HTR-8/SVneo (cell line): ENCODE data around the gene TMEM178B.
"Not testable (repeated sequence)": the region's sequence is repeated elsewhere in the genome, so short reads cannot be mapped to it uniquely, and the experiment has no call there.

Experiments used
- DNase-seq: peaks from one replicate; pipeline ENCODE4 v3.0.0; 2011; ENCODE audit warnings: low spot score, mixed read lengths; ENCODE audit not compliant: insufficient read length
- FAIRE-seq: peaks from 2 replicates; lab custom pipeline; 2011; peaks lifted over from hg19 to GRCh38; lab: Jason Lieb, UNC

TMEM178B gene

DNA sequence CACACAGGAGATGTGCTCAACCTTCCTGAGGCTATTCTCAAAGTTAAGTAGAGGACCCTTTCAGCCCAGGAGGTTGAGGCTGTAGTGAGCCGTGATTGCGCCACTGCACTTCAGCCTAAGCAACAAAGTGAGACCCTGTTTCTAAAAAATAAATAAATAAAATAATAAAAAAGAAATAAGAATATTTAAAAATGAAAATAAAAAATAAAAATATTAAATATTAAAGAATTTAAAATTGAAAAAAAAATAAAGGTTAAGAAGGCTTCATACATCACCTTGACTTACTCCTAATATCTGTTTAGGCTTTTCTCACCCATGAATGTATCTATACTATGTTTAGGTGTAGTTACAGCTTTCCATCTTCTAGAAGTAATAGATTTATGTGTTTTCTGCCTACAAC, 289.9 kb downstream of the TMEM178B start:
- no peak for FAIRE-seq

DNA sequence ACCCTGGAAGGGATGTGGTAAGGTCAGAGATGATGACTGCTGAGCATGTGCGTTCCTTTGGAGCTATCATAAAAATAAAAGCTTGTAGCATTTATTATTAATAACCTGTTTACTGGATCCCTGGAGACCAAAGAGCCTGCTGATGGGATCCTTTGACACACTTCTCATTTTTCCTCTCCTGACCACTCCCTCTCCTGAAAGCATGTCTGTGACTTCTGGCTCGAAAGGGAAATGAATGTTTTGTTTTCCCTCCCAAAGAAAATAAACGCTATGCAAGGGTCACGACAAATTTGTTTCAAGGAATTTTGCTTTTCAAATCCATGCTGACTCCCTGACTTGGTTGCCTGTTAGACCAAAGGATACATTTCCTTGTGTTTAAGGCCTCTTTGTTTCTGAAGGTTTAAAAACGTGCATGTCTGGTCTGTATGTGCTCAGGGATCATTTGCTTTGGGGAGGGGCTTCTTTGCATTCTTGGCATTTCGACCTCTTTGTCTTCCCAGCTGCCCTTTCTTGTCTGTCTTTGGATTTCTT, 292.3 kb downstream of the TMEM178B start:
- FAIRE-seq (no peak), DNase-seq (no peak)

More for the DNA sequence above, 289.9 kb downstream of the TMEM178B start:
- DNase-seq: no peak

- FAIRE-seq (no peak), DNase-seq (no peak)
Observed at GRCh38 chr7:141369422-141369821, 295.6 kb downstream of the TMEM178B start.

DNA sequence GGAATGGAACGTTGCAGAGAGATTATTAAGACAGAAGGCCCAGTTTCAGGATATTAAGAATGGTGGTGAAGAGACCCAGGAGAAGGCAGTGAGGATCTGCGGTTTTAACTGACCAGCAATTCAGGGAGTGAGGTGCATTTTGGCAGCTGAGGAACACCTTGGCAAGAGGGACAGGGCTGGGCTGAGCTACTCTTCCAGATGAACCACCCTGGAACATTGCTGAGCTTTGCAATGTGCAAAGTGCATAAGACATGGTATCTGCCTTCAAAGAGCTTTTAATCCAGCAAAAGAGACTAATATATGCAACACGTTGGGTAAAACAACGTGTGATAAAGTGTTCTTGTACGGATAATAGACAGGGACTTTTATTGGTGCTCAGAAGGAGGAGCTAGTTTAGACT, 296.3 kb downstream of the TMEM178B start:
- FAIRE-seq: no peak
- no peak for DNase-seq

DNA sequence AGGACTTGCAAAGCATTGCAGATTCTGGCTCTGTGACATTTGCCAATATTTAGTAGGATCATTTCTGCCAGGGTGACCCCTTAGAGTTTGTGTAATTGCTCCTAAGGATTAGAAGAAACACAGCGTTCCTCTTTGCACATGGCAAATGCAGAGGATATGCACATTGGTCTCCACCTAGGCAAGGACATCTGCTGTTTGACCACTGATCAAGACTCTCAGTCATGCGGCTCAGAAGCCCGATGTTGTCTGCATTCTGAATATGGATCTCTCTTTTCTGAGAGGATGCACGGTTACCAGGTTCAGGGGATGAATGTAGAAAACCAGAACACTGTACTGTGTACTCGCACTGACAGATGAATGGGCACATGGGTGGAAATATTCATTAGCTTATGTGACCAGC, 296.8 kb downstream of the TMEM178B start:
- FAIRE-seq (no peak), DNase-seq (no peak)

DNA sequence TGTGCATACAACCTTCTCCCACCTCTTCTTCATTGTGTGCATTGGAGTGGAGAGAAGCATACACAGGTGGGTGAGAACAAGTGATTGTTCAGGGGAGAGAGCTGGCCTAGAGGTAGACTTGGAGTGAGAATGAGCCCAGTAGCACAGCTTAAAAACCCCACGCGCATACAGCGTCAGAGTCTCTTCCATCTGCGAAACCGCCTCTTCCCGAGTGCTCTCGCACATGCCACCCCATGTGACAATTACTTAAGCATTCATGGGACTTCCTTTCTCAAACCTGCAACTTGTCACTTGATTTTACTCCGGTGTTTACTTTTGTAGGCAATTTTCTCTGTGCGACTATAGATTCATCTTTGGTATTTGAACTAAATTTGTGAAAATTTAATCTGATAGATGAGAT, 300.6 kb downstream of the TMEM178B start:
- FAIRE-seq (no peak), DNase-seq (no peak)

- DNase-seq (no peak), FAIRE-seq (no peak)
Observed at GRCh38 chr7:141375442-141375841, 301.6 kb downstream of the TMEM178B start.

DNA sequence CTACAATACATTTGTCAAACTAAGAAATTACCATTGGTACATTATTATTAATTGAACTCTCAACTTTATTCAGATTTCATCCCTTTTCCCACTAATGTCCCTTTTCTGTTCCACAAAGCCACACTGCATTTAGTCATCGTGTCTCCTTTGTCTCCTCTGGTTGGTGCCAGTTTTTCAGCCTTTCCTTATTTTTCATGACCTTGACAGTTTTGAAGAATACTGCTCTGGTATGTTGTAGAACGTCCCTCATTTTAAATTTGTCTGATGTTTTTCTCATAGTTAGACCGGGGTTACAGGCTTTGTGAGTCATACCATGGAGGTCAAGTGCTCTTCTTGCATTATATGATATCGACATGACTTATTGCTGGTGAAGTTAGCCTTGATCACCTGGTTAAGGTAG, 304.0 kb downstream of the TMEM178B start:
- no peak for FAIRE-seq
- no peak for DNase-seq

DNA sequence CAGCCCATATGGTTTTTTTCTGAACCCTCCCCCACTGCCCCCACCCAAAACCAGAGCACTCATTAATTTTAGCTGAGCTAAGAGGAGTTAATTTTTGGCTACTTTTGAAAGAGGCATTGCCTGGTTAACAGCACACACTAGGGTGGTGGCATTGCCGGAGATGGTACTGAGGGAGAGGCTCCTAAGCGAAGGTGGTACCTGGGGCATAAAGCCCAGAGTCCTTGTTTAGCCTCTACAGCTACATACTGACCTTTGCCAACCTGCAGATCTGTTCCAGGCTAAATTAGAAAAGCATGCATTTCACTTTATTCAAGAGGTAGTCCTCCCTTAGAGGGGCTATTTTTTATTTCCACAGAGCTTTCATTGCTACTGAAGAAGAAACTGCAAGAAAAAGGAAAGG, 304.5 kb downstream of the TMEM178B start:
- FAIRE-seq (no peak), DNase-seq (no peak)

DNA sequence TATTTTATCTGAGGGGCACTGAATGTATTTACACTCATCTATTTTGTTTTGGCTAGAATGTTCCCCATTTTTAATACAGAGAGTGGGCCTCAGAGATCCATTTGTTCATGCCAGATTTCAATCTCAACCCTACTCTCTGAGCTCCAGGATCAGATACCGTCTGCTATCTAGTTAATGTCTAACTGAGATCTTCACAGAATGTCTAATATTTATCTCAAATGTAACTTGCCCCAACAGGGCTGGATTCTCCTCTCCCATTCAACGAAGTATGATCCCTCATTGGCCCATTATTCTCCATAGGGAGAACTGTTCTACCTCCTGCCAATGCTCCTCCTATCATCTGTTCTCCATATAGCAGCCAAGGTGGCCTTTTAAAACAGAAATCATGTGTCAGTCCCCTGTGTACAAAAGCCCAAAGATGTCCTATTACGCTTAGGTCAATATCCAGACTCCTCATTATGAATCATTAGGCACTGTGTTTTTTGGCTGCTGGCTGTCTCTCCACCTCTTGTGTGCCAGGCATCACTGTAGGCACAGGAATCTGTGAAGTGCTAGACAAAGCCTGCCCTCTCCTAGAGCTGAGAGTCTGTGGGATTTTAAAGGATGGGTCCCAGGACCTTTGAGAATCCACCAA, 308.0 kb downstream of the TMEM178B start:
- DNase-seq: no peak
- no peak for FAIRE-seq

GRCh38 chr7:141383356-141383755, 309.5 kb downstream of the TMEM178B start:
- not testable (repeated sequence) for DNase-seq, FAIRE-seq

GRCh38 chr7:141386881-141387280, 313.0 kb downstream of the TMEM178B start:
- DNase-seq: no peak

GRCh38 chr7:141387521-141388217, 313.8 kb downstream of the TMEM178B start:
- DNase-seq: no peak
- FAIRE-seq: no peak

More at GRCh38 chr7:141386881-141387280, 313.0 kb downstream of the TMEM178B start:
- no peak for FAIRE-seq

GRCh38 chr7:141389140-141389796, 315.4 kb downstream of the TMEM178B start:
- FAIRE-seq (no peak), DNase-seq (no peak)

DNA sequence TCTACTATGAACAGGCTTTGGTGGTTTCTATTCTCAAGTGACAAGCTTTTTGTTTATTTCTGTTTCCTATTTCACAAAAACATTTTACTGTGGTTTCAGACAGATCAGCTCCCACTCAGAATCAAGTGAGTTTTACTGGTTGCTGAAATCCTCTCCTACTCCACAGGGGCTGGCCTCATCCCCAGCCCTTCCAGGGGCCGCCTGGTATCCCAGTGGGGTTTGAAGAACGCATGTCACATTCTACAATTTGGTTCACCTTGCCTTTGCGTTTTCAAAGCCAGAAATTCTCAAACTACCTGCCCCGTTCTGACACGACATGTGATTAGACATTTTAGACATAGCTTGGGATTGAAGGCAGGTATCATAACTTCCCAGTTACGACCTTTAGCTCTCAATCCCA, 316.5 kb downstream of the TMEM178B start:
- FAIRE-seq (no peak), DNase-seq (no peak)

DNA sequence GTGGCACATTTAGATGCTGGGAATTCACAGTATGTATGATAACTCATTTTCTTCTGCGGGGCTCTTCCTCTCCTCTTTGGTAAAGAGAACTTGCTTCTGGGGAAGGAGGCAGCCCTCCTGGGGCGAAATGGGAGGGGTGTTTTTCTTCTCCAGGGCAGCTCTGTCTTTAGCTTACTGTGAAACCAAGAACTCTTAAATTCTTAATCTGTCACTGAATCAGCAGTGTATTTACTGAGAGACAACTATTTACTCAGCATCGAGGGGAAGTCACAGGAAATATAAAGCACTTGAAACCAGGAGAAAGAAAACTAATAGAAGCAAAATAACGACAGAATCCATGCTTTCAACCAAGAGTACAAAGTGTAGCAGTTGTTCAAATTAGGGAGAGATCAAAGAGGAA, 319.2 kb downstream of the TMEM178B start:
- DNase-seq (no peak), FAIRE-seq (no peak)

GRCh38 chr7:141397236-141398163, 323.6 kb downstream of the TMEM178B start:
- no peak for DNase-seq

DNA sequence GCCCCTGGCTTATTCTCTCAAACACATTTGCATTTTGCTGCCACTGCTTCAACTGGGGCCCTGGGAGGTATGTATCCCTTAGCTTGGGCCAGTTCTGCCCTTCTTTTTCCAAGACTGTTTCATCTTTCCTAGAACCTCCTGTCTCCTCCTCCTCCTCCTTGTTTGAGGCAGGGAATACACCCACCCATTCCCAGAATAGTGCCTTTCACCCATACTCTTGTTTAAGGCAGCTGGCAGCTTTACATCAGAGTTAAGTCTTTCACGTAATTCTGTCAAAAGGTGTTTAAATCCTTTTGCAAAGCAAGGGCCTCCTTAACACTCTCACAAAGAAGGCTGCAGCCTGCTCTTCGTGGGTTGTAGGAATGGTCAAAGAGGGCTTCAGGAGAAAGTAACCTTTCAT, 326.5 kb downstream of the TMEM178B start:
- FAIRE-seq: no peak
- no peak for DNase-seq

More at GRCh38 chr7:141397236-141398163, 323.6 kb downstream of the TMEM178B start:
- no peak for FAIRE-seq

DNA sequence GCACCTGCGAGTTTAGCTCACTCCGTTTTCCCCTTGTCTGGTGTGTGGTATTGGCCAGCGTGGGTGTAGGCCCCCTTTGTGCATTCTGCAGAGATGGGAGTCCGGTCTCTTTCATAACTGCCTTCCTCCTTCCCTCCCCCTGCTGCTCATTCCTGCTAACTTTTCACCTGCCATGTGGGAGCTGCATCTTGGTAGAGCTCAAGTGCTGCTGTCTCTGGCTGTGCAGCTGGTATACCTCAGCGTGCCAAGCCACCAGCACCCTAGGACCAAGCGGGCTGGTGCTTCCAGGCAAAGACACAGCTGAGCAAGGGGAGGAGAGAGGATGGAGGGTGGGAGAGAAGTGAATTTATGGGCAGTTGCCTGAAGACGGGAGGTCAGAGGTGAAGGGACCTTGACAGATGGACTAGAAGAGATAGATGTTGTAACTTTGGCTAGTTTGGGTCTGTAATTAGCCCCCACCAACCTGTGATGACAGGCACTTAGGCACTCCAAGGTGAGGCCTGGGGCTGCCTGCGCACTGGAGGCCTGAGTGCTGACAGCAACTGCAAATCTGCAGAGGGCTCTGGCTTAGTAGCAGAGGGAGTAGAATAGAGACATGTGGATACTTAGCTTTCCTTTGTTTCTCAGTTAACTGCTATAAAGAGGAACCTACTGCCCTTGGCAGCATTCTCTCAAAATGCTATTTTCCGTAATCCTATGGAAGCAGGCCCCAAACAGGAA, 328.6 kb downstream of the TMEM178B start:
- FAIRE-seq (no peak), DNase-seq (no peak)
